Colon (tissue), 2 donors: Measurements from ENCODE around the gene NCOA6.

Source experiments
- FAIRE-seq: peaks from 2 replicates; lab custom pipeline; 2012; peaks lifted over from hg19 to GRCh38; lab: Jason Lieb, UNC
- donor health status: control.
- donor health status: control.

Gene NCOA6

GRCh38 chr20:34704177-34705007 lies 121.1 kb downstream of the NCOA6 start, which contains the start of gene TP53INP2:
Gene TP53INP2, plus strand, starts transcription at chr20:34704344. Its CDS starts 4,396 bp downstream, at chr20:34708740.
- no peak for FAIRE-seq

GRCh38 chr20:34703424-34704176 lies 121.9 kb downstream of the NCOA6 start:
- FAIRE-seq: no peak

DNA sequence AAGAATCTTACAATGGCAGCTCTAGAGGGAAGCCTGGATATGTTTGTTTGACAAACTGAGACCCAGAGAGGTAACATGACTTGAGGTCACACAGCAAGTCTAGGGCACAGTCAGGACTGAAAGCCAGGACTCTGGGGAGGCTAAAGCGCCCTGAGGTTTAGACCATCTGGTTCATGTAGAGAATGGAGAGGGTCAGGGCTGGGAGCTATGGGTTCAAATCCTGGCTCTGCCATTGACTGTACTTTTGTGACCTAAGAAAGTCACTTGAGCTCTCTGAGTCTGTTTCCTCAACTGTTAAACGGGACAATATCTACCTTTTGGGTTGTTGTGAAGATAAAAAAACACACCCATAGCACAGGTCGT lies 122.4 kb downstream of the NCOA6 start:
- FAIRE-seq: no peak

DNA sequence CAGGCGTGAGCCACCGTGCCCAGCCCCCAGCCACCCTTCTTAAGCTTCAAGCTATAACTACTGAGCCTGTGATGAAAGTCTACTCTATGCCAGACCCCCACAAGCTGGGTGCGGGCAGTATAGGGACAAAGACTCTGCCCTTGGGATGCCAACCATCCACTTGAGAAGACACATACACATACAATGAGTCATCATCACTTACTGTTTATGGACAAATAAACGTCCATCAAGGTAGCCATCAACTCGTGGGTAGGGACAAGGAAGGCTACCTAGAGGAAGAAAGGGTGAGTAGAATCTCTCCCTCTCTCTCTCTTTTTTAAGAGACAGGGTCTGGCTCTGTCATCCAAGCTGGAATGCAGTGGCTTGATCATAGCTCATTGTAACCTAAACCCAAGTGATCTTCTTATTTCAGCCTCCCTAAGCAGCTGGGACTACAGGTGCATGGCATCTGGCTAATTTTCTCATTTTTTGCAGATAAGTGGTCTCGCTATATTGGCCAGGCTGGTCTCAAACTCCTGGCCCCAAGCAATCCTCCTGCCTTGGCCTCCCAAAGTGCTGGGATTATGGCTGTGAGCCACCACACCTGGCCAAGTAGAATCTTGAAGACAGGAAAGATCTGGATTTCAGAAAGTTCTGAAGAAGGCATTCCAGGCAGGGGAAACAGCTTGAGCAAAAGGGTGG lies 123.9 kb downstream of the NCOA6 start:
- FAIRE-seq: no peak

DNA sequence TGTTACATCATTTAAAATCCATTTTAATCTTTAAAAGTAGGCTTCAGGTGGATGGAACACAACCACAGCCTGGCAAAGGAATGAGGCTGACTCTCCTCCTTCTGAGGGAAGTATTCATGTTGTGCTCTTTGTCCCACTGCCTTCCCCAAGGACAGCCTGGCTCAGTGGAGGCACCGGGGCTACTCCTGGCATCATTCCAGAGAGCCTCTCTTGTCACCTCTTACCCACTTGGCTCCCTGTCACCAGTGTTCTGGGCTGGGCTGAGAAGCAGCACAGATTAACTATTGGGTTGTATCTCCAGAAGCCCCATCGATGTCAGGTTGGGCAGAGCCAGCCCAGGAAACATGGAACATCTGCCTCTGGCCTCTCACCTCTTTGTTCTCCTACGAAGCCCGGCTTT lies 132.0 kb downstream of the NCOA6 start:
- no peak for FAIRE-seq

GRCh38 chr20:34691838-34692237 lies 133.6 kb downstream of the NCOA6 start:
- no peak for FAIRE-seq

GRCh38 chr20:34689486-34689885 lies 136.0 kb downstream of the NCOA6 start:
- FAIRE-seq: no peak

GRCh38 chr20:34683667-34684066 lies 141.8 kb downstream of the NCOA6 start:
- FAIRE-seq: no peak

- FAIRE-seq: no peak
Measured at GRCh38 chr20:34680586-34681175, 144.8 kb downstream of the NCOA6 start.

DNA sequence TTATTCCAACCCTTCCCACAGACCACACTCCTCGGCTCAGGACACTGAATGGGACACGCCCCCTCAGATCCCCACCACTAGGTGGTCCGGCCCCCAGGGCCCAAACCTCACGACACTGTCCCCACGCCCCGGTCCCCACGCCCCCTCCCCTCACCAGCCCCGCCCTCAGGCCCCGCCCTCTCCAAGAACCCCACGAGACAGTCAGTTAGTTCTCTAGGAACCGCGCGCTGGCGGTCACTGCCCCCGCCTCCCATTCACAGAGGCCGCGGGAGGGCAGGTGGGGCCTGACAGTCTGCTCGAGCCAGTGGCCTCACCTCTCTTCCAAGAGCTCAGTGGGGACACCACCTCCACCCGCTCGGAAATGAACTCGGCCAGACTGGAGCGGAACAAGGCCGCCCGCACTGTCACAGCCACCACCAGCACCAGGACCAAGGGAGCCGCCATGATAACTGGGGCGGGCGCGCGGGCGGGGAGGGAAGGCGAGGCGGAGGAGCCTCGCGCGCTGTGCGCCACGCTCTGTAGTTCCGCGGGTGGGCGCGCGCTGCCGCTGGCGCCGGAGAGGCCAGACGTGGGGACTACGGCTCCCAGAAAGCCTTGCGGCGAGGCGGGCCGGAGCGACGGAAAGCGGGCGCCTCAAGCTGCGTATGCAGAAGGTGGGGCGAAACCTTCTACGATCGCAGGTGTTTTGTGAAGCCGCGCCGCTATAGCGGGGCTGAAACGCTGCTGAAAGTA lies 148.6 kb downstream of the NCOA6 start, which contains the start of gene PIGU:
PIGU (minus strand) TSS at position 451 of the 732 bp plus-strand sequence; CDS start at position 444, 7 bp downstream.
- FAIRE-seq: no peak

GRCh38 chr20:34675993-34676641 lies 149.3 kb downstream of the NCOA6 start:
- FAIRE-seq: no peak

GRCh38 chr20:34675561-34675960 lies 149.9 kb downstream of the NCOA6 start:
- no peak for FAIRE-seq

- FAIRE-seq: no peak
Measured at GRCh38 chr20:34673412-34673811, 152.0 kb downstream of the NCOA6 start.

GRCh38 chr20:34669094-34669493 lies 156.4 kb downstream of the NCOA6 start:
- FAIRE-seq: no peak
